ENCODE measurements around the gene EOMES.

Gene EOMES

DNA sequence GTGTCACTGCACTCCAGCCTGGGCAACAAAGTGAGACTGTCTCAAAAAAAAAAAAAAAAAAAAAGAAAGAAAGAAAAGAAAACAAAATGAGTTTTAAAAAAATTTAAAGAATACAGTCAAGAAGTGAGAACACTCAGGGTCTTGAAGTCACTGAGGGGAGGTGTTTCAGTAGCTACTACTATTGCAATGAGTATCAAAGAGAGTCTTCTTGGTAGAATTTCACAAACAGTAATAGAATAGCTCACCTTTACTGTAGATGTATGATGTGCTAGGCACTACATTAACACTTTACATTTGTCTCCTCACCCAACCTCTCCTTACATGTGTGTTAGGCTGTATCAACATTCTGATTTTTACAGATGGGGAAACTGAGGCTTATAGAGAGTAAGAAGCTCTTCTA lies 43.9 kb downstream of the EOMES start:
- FAIRE-seq, result no peak

DNA sequence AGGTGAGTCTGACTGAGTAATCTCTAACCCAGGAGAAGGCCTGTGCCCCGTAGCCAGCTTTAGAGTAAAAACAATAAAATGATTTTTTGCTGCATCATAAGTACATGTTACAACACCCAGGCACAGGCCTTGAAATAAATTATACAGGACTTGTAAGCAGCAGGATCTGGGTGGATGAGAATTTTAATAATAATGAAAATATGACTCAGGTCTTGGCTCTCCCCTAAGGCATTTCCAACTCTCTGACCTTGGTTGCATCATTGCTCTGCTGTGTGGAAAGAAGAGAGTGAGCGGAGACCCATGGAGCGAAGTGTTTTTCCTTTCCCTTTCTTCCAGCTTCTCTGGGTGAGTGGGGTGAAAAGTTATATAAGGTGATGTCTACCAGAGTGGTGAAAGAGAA lies 44.6 kb downstream of the EOMES start:
- FAIRE-seq, result no peak

DNA sequence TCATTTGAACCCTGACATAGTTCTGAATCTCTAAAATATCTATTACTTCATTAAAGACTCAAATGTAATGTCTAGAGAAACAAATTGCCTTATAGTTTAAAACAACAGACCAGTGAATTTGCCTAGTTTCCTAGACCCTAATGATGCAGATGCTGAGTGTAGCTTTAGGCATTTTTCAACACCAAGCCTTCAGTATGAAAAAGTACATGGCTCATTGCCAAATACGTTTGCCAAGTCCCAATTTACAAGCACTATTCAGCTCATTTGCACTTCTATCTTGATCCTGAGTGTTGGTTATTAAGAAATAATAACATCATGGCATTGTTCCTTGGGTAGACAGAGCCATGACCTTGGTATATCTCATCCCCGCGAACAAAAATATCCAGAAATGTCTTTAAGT lies 46.8 kb downstream of the EOMES start:
- no peak for FAIRE-seq

DNA sequence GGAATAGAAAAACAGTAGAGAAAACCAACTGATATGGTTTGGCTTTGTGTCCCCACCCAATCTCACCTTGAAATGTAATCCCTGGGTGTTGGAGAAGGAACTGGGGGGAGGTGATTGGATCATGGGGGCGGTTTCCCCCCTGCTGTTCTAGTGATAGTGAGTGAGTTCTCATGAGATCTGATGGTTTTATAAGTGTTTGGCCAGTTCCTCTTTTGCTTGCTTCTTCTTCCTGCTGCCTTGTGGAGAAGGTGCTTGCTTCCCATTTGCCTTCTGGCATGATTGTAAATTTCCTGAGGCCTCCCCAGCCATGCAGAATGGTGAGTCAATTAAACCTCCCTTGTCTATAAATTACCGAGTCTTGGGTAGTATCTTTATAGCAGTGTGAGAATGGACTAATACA lies 48.4 kb downstream of the EOMES start:
- no peak for FAIRE-seq

DNA sequence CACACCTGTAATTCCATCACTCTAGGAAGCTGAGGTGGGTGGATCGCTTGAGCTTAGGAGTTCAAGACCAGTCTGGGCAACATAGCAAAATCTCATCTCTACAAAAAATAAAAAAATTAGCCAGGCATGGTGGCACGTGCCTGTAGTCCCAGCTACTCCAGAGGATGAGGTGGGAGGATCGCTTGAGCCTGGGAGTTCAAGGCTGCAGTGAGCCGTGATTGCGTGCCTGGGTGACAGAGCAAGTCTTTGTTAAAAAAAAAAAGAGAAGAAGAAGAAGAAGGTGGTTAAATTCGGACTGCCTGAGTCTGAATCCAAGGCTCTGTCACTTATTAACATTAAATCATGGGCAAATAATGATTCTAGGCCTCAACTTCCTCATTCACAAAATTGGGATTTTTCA lies 51.0 kb downstream of the EOMES start:
- no peak for FAIRE-seq

DNA sequence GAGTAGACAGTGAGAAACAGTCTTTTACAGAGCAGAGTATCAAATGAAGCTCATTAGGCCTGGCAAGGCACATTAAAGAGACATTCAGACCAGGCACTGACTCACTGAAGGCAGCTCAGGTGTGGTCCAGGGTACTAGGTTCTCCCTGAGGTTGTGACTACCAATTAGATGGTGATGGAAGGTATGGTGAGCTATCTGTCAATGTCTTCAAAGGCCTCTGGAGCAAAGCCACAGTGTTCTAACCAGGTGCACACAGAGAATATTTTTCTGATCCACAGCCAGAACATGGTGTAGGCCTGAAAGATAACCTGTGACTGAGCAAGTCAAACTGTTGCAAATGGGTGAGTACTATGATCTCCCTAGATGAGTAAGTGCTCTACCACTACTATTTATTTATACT lies 51.5 kb downstream of the EOMES start:
- FAIRE-seq, result no peak

DNA sequence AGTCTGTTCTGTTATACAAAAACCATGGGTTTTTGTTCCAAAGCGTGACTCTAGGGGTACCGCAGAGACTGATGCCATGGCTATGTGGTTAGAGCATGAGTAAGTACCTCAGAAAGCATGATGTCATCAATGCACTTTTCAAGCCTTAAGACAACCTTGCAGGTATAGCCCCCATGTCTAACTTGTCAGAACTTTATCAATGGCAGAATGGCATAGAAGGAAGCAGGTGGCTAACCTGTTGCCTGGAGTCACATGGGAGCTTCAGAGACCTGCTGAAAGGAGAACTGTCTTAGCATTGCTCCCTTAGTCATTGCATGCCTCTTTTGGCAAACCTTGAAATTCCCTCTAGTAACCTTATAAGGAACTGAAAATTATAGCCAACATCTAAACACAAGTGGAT lies 52.5 kb downstream of the EOMES start:
- no peak for FAIRE-seq

DNA sequence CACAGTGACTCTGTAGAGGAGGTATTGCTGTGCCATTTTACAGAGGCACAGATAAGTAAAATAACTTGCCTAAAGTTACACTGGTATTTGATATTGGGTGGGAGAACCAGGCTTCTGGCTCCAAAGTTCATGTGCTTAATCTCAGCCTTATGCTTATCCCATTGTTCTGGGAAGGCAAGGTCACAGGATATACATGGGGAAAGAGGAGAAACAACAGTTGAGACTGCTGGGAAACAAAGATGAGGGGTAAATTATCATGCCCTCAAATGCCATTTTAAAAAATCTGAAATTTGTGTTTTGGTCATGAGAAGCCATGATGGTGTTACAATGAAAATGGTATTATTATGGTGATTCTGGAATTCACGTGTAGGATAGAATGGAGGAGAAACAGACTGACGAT lies 54.4 kb downstream of the EOMES start:
- FAIRE-seq, result no peak

DNA sequence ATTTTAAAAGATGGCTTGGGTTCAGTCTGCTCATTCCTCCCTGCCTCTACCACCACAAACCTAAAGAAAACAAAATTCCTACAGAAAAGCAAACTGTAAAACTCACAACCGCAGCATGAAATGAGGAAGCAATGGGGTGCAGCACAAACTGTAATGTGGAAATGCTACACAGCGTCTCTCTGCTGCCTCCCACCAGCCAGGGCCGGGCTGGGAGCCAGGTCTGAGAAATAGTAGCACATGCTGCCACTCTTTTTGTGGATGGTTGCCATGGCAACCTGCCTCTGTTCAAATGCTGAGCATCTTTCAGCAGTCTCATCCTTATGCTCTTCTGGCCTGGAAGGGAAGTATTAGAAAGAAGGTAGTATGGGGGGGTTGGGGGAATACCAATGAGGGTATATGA lies 55.4 kb downstream of the EOMES start:
- FAIRE-seq, result no peak

DNA sequence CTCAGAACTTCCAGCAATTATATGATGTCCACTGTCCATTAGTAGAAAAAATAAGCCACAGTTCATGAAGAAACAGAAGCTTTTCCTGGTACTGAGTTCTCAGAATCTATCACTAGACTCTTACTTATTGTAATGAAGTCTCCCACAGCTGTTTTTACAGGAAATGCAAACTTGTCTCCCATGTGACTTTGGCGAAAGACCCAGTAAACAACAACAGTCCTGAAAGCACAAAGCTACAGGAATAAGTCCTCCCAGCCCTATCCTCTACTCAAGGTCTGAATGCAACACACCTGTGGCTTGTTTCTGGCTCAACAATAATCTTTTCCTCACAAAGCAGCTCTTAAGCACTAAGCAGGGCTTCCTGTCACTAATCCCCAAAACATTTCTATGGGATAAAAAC lies 55.9 kb downstream of the EOMES start:
- no peak for FAIRE-seq

Data from colon (tissue), 2 donors.